ENCODE results near the gene DMD. TPM values are rescaled to one million over a fixed set of nuclear protein-coding genes. Genes with fewer than 3 reads are reported as not detected.

The DMD gene
- total and polyA plus RNA-seq, 2 donors (not counting 1 experiment from before 2014, with no cell fraction given): 2.0 to 51.8 TPM

DNA sequence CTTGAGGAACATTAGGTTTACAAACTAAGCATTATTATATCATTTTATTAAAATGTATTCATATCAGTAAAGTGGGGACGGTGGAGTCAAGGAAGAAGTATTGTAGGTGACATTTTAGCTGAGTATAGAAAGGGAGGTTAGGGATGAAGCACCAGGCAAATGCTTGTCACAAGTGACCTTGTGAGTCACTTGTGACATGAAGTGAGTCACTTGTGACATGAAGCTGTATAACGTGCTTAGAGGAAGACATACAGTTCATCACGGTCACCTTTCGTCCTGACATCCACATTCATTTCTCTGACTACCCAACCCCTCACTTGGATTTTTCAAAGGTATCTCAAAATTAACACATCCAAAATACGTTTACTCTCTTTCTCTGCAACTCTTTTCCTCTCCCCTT, 1034.8 kb downstream of the DMD start:
- TF ChIP-seq, protein P1, sequence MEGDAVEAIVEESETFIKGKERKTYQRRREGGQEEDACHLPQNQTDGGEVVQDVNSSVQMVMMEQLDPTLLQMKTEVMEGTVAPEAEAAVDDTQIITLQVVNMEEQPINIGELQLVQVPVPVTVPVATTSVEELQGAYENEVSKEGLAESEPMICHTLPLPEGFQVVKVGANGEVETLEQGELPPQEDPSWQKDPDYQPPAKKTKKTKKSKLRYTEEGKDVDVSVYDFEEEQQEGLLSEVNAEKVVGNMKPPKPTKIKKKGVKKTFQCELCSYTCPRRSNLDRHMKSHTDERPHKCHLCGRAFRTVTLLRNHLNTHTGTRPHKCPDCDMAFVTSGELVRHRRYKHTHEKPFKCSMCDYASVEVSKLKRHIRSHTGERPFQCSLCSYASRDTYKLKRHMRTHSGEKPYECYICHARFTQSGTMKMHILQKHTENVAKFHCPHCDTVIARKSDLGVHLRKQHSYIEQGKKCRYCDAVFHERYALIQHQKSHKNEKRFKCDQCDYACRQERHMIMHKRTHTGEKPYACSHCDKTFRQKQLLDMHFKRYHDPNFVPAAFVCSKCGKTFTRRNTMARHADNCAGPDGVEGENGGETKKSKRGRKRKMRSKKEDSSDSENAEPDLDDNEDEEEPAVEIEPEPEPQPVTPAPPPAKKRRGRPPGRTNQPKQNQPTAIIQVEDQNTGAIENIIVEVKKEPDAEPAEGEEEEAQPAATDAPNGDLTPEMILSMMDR (IDR thresholded peaks at IDR 0.05): no peak
- TF ChIP-seq EZH2 (IDR thresholded peaks at IDR 0.05; ENCODE audit: borderline replicate concordance, insufficient read depth, low read depth, low read length, poor library complexity, severe bottlenecking): no peak
- H3K9me3 Mint-ChIP-seq (ENCODE audit: insufficient read depth): no peaks in the 10 kb centered on the region
- H3K4me3 Mint-ChIP-seq: no peak overlapping the region
- Histone ChIP-seq H3K4me3 (ENCODE audit: control extremely low read depth in 1 of 5, extremely low read depth in 1 of 5, insufficient read depth in 1 of 5, low read depth in 2 of 5, low read length in 4 of 5) (no peak overlapping the region), H3K36me3 (replicated peaks in 1 of 2; ENCODE audit: control extremely low read depth in 1 of 2, control insufficient read depth in 1 of 2, extremely low read depth in 1 of 2, insufficient read depth in 2 of 2, low read length in 1 of 2) (no peaks in the 10 kb centered on the region), H3K9ac (ENCODE audit: low read length) (no peak overlapping the region), H4K20me1 (ENCODE audit: control insufficient read depth, insufficient read depth, low read length, poor library complexity, severe bottlenecking) (no peaks in the 10 kb centered on the region), H3K4me1 (ENCODE audit: control insufficient read depth in 2 of 2, insufficient read depth in 2 of 2, low read length in 2 of 2) (no peaks in the 10 kb centered on the region), H3K9me3 (ENCODE audit: control extremely low read depth in 1 of 3, control insufficient read depth in 2 of 3, insufficient read depth in 1 of 3, low read length in 2 of 3) (no peaks in the 10 kb centered on the region), H3K27me3 (replicated peaks in 1 of 4; ENCODE audit: control extremely low read depth in 1 of 4, control insufficient read depth in 3 of 4, insufficient read depth in 4 of 4, low read length in 3 of 4) (no peaks in the 10 kb centered on the region), H2AFZ (ENCODE audit: insufficient read depth, low read depth, low read length, poor library complexity, severe bottlenecking) (no peak overlapping the region), H3K4me2 (replicated peaks; ENCODE audit: low read depth, low read length, poor library complexity, severe bottlenecking) (no peak overlapping the region), H3K79me2 (ENCODE audit: control insufficient read depth, insufficient read depth, low read length) (no peaks in the 10 kb centered on the region), H3K27ac (ENCODE audit: low read length in 2 of 2) (no peak overlapping the region)
- H3K27me3 Mint-ChIP-seq: no peaks in the 10 kb centered on the region
- CTCF ChIA-PET: no interaction called here
- ATAC-seq (ENCODE audit: low read depth) (no peak), DNase-seq (no peak)
- H3K4me1 Mint-ChIP-seq: no peaks in the 10 kb centered on the region
- POLR2A ChIA-PET: no interaction called here
- 100% methylated on average over 3 of the region's 5 CpGs for WGBS (ENCODE audit: insufficient coverage)
- no peak overlapping the region for H3K27ac Mint-ChIP-seq
- intact Hi-C loops (cut with micrococcal nuclease): no loop called here

DNA sequence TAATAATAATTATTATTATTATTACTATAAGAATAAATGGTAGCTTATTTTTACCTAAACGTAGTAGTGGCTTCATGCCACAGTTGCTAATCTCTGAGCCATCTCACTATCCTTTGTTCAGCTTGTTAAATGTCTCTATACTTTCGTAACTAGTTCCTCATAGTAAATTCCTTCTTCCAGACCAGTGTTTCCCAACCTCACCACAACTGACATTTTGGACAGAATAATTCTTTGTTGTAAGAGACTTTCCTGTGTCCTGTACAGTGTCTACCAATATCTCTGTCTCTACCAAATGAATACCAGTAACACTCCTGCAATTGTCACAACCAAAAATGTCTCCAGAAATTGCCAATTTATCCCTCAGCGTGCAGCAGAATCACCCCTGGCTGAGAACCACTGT, 1040.9 kb downstream of the DMD start:
- Mint-ChIP-seq H3K27ac (no peak overlapping the region), H3K27me3 (no peaks in the 10 kb centered on the region), H3K9me3 (ENCODE audit: insufficient read depth) (no peaks in the 10 kb centered on the region), H3K4me1 (no peaks in the 10 kb centered on the region), H3K4me3 (no peak overlapping the region)
- no peak overlapping the region for H2AFZ ChIP-seq (ENCODE audit: insufficient read depth, low read depth, low read length, poor library complexity, severe bottlenecking)
- WGBS (ENCODE audit: insufficient coverage): no CpG with 5 or more reads among the region's 3 CpGs
- intact Hi-C loops (cut with micrococcal nuclease): no loop called here
- no peaks in the 10 kb centered on the region for H3K36me3 ChIP-seq (replicated peaks in 1 of 2; ENCODE audit: control extremely low read depth in 1 of 2, control insufficient read depth in 1 of 2, extremely low read depth in 1 of 2, insufficient read depth in 2 of 2, low read length in 1 of 2)
- H4K20me1 ChIP-seq (ENCODE audit: control insufficient read depth, insufficient read depth, low read length, poor library complexity, severe bottlenecking): no peaks in the 10 kb centered on the region
- ChIA-PET POLR2A (no interaction called here), CTCF (no interaction called here)
- no peak for TF ChIP-seq EZH2 (IDR thresholded peaks at IDR 0.05; ENCODE audit: borderline replicate concordance, insufficient read depth, low read depth, low read length, poor library complexity, severe bottlenecking)
- TF ChIP-seq, protein P1 (IDR thresholded peaks at IDR 0.05): no peak
- H3K27me3 ChIP-seq (replicated peaks in 1 of 4; ENCODE audit: control extremely low read depth in 1 of 4, control insufficient read depth in 3 of 4, insufficient read depth in 4 of 4, low read length in 3 of 4): no peaks in the 10 kb centered on the region
- H3K9me3 ChIP-seq (ENCODE audit: control extremely low read depth in 1 of 3, control insufficient read depth in 2 of 3, insufficient read depth in 1 of 3, low read length in 2 of 3): no peaks in the 10 kb centered on the region
- no peak overlapping the region for H3K4me3 ChIP-seq (ENCODE audit: control extremely low read depth in 1 of 5, extremely low read depth in 1 of 5, insufficient read depth in 1 of 5, low read depth in 2 of 5, low read length in 4 of 5)
- no peak overlapping the region for H3K9ac ChIP-seq (ENCODE audit: low read length)
- ATAC-seq (ENCODE audit: low read depth) (no peak), DNase-seq (no peak)
- no peaks in the 10 kb centered on the region for H3K79me2 ChIP-seq (ENCODE audit: control insufficient read depth, insufficient read depth, low read length)
- H3K27ac ChIP-seq (ENCODE audit: low read length in 2 of 2): no peak overlapping the region
- H3K4me1 ChIP-seq (ENCODE audit: control insufficient read depth in 2 of 2, insufficient read depth in 2 of 2, low read length in 2 of 2): no peaks in the 10 kb centered on the region
- H3K4me2 ChIP-seq (replicated peaks; ENCODE audit: low read depth, low read length, poor library complexity, severe bottlenecking): no peak overlapping the region
